CD8-positive, alpha-beta memory T cell (primary cell): ENCODE results near the gene AASS. TPM values are rescaled to one million over a fixed set of nuclear protein-coding genes. Genes with fewer than 3 reads are reported as not detected.
"Not testable (repeated sequence)": the region's sequence is repeated elsewhere in the genome, so short reads cannot be mapped to it uniquely, and the experiment has no call there.

Experiments used
- CTCF ChIA-PET: fragments of 350-600 bp; sonication (Branson Sonifier 250); formaldehyde crosslinking; loops from one replicate; lab custom pipeline; 2021; ENCODE audit warnings: antibody characterized with exemption; lab: Charles Lee
- POLR2A ChIA-PET: fragments of 350-600 bp; sonication (Branson Sonifier 250); formaldehyde crosslinking; loops from one replicate; lab custom pipeline; 2021; ENCODE audit warnings: antibody characterized with exemption; lab: Charles Lee
- DNase-seq, 5 donors: peaks; one replicate each; pipeline versions ENCODE4 v3.0.0 to v3.0.0-alpha.2; 2020 to 2022; ENCODE audit warnings: mixed read lengths in 1 of 5
- H3K27ac ChIP-seq: one replicate; pipeline ENCODE4 v1.7.0; 2013; ENCODE audit warnings: low read depth, mild to moderate bottlenecking, low read length, moderate library complexity
- H3K27me3 ChIP-seq: 2 replicates; pipeline ENCODE4 v1.7.0; 2013; ENCODE audit warnings: low read length, mild to moderate bottlenecking; ENCODE audit not compliant: insufficient read depth, poor library complexity, severe bottlenecking
- H3K36me3 ChIP-seq: 2 replicates; pipeline ENCODE4 v1.7.0; 2013; ENCODE audit warnings: mild to moderate bottlenecking, low read length, moderate library complexity; ENCODE audit not compliant: insufficient read depth
- H3K4me1 ChIP-seq: 2 replicates; pipeline ENCODE4 v1.7.0; 2013; ENCODE audit warnings: mild to moderate bottlenecking, low read length, moderate library complexity; ENCODE audit not compliant: insufficient read depth
- H3K4me3 ChIP-seq: 2 replicates; pipeline ENCODE4 v1.7.0; 2013; ENCODE audit warnings: mild to moderate bottlenecking, low read length
- H3K9me3 ChIP-seq: 2 replicates; pipeline ENCODE4 v1.7.0; 2013; ENCODE audit warnings: mild to moderate bottlenecking, low read length
- H3K27ac Mint-ChIP-seq, 8 donors: one replicate each; pipeline ENCODE4 v1.8.0; 2020 to 2021; ENCODE audit warnings: mixed read lengths in 8 of 8, mild to moderate bottlenecking in 6 of 8, inconsistent platforms in 3 of 8, moderate library complexity in 3 of 8
- H3K27me3 Mint-ChIP-seq, 2 donors: one replicate each; pipeline ENCODE4 v1.8.0; 2020 to 2021; ENCODE audit warnings: mixed read lengths in 2 of 2, mild to moderate bottlenecking in 1 of 2, moderate library complexity in 1 of 2
- H3K36me3 Mint-ChIP-seq, 3 donors: one replicate each; pipeline ENCODE4 v1.8.0; 2020 to 2021; ENCODE audit warnings: mixed read lengths in 3 of 3, inconsistent platforms in 1 of 3, mild to moderate bottlenecking in 1 of 3
- H3K4me1 Mint-ChIP-seq, 3 donors: one replicate each; pipeline ENCODE4 v1.8.0; 2020 to 2021; ENCODE audit warnings: mixed read lengths in 3 of 3, inconsistent platforms in 1 of 3, mild to moderate bottlenecking in 1 of 3
- H3K4me3 Mint-ChIP-seq, 7 donors: one replicate each; pipeline ENCODE4 v1.8.0; 2020 to 2021; ENCODE audit warnings: mixed read lengths in 7 of 7, mild to moderate bottlenecking in 6 of 7, moderate library complexity in 4 of 7, inconsistent platforms in 2 of 7
- H3K9me3 Mint-ChIP-seq, 5 donors: one replicate each; pipeline ENCODE4 v1.8.0; 2020 to 2022; ENCODE audit warnings: mixed read lengths in 5 of 5, mild to moderate bottlenecking in 3 of 5, moderate library complexity in 2 of 5, inconsistent platforms in 1 of 5
- polyA plus RNA-seq: library from polyadenylated mRNA; unstranded; fragments of 300-500 nt; fragmentation: Illumina TruSeq; gene quantifications from one replicate; pipeline ENCODE4 v1.2.3, GENCODE V29; 2021
- total RNA-seq, 2 experiments: library from RNA; stranded (reverse); gene quantifications; one replicate each; pipeline ENCODE4 v1.2.3, GENCODE V29; 2021

AASS gene
- total and polyA plus RNA-seq, 3 experiments from 2014 or later, result 1.6 to 2.1 (median 2.0) TPM

- H3K27me3 ChIP-seq, result no peaks in the 10 kb centered on the region
- H3K36me3 Mint-ChIP-seq, result no peaks in the 10 kb centered on the region
- peaks cover 10 to 17% (median 14%) of the 10 kb centered on the region in 3 donors for H3K4me1 Mint-ChIP-seq
- H3K27me3 Mint-ChIP-seq, result peaks cover 0 to 6% of the 10 kb centered on the region in 2 donors
- no peak for DNase-seq
- H3K9me3 ChIP-seq, result no peaks in the 10 kb centered on the region
- H3K4me3 ChIP-seq, result no peak overlapping the region
- H3K9me3 Mint-ChIP-seq, result no peaks in the 10 kb centered on the region
- H3K27ac ChIP-seq, result no peak overlapping the region
- POLR2A ChIA-PET, result no interaction called here
- peak overlapping the region in 6 of 7 donors; percentile 32 to 72 (median 52) for H3K4me3 Mint-ChIP-seq
- H3K27ac Mint-ChIP-seq, result peak overlapping the region in 1 of 8 donors; percentile 19
- H3K36me3 ChIP-seq, result no peaks in the 10 kb centered on the region
- CTCF ChIA-PET, result no interaction called here
- peaks cover 9% of the 10 kb centered on the region for H3K4me1 ChIP-seq
These were observed 7.3 kb downstream of the AASS start for GRCh38 chr7:122136639-122137245.

GRCh38 chr7:122136078-122136477 is 8.0 kb downstream of the AASS start:
- H3K27ac Mint-ChIP-seq, result peak overlapping the region in 1 of 8 donors; percentile 11
- ChIA-PET POLR2A (no interaction called here), CTCF (no interaction called here)
- no peaks in the 10 kb centered on the region for H3K36me3 Mint-ChIP-seq
- H3K4me1 Mint-ChIP-seq, result peaks cover 10 to 17% (median 14%) of the 10 kb centered on the region in 3 donors
- no peaks in the 10 kb centered on the region for H3K9me3 Mint-ChIP-seq
- H3K4me3 Mint-ChIP-seq, result peak overlapping the region in 3 of 7 donors; percentile 1 to 12 (median 5)
- H3K36me3 ChIP-seq, result no peaks in the 10 kb centered on the region
- H3K4me3 ChIP-seq, result no peak overlapping the region
- no peak overlapping the region for H3K27ac ChIP-seq
- H3K27me3 ChIP-seq, result no peaks in the 10 kb centered on the region
- peaks cover 9% of the 10 kb centered on the region for H3K4me1 ChIP-seq
- no peaks in the 10 kb centered on the region for H3K27me3 Mint-ChIP-seq
- no peaks in the 10 kb centered on the region for H3K9me3 ChIP-seq
- DNase-seq, result no peak

GRCh38 chr7:122135275-122135674 is 8.8 kb downstream of the AASS start:
- no peaks in the 10 kb centered on the region for H3K27me3 Mint-ChIP-seq
- H3K36me3 Mint-ChIP-seq, result no peaks in the 10 kb centered on the region
- H3K4me1 ChIP-seq, result peaks cover 9% of the 10 kb centered on the region
- peaks cover 10 to 17% (median 14%) of the 10 kb centered on the region in 3 donors for H3K4me1 Mint-ChIP-seq
- no peaks in the 10 kb centered on the region for H3K9me3 Mint-ChIP-seq
- DNase-seq, result no peak
- no peak overlapping the region for H3K4me3 Mint-ChIP-seq
- H3K27ac ChIP-seq, result no peak overlapping the region
- H3K36me3 ChIP-seq, result no peaks in the 10 kb centered on the region
- H3K9me3 ChIP-seq, result no peaks in the 10 kb centered on the region
- CTCF ChIA-PET, result no interaction called here
- no peak overlapping the region for H3K4me3 ChIP-seq
- POLR2A ChIA-PET, result no interaction called here
- H3K27ac Mint-ChIP-seq, result no peak overlapping the region
- no peaks in the 10 kb centered on the region for H3K27me3 ChIP-seq

- H3K9me3 Mint-ChIP-seq, H3K36me3 Mint-ChIP-seq, H3K36me3 ChIP-seq, H3K27ac Mint-ChIP-seq, H3K9me3 ChIP-seq, CTCF ChIA-PET, H3K27me3 Mint-ChIP-seq, H3K27ac ChIP-seq, POLR2A ChIA-PET, H3K4me3 Mint-ChIP-seq, H3K27me3 ChIP-seq, H3K4me1 ChIP-seq, H3K4me3 ChIP-seq, DNase-seq: not testable (repeated sequence)
- peaks cover 10 to 17% (median 14%) of the 10 kb centered on the region in 3 donors for H3K4me1 Mint-ChIP-seq
These were observed 9.3 kb downstream of the AASS start for GRCh38 chr7:122134793-122135192.

- Histone ChIP-seq H3K36me3 (no peaks in the 10 kb centered on the region), H3K4me3 (no peak overlapping the region), H3K4me1 (peaks cover 9% of the 10 kb centered on the region), H3K27ac (no peak overlapping the region), H3K9me3 (no peaks in the 10 kb centered on the region), H3K27me3 (no peaks in the 10 kb centered on the region)
- Mint-ChIP-seq H3K9me3 (no peaks in the 10 kb centered on the region), H3K36me3 (no peaks in the 10 kb centered on the region), H3K4me1 (peaks cover 10 to 17% (median 14%) of the 10 kb centered on the region in 3 donors), H3K27me3 (no peaks in the 10 kb centered on the region), H3K27ac (peak overlapping the region in 1 of 8 donors; percentile 61), H3K4me3 (no peak overlapping the region)
- ChIA-PET CTCF (no interaction called here), POLR2A (no interaction called here)
- DNase-seq, result no peak
These were observed 10.6 kb downstream of the AASS start for GRCh38 chr7:122133477-122133876.

- H3K36me3 ChIP-seq, result no peaks in the 10 kb centered on the region
- DNase-seq, result no peak
- Mint-ChIP-seq H3K4me3 (no peak overlapping the region), H3K4me1 (peaks cover 5 to 11% (median 8%) of the 10 kb centered on the region in 3 donors), H3K27ac (no peak overlapping the region), H3K9me3 (no peaks in the 10 kb centered on the region), H3K36me3 (peaks cover 0 to 2% (median 0%) of the 10 kb centered on the region in 3 donors), H3K27me3 (peaks cover 0 to 2% of the 10 kb centered on the region in 2 donors)
- H3K27ac ChIP-seq, result no peak overlapping the region
- POLR2A ChIA-PET, result no interaction called here
- no peaks in the 10 kb centered on the region for H3K27me3 ChIP-seq
- H3K4me1 ChIP-seq, result peaks cover 3% of the 10 kb centered on the region
- H3K4me3 ChIP-seq, result no peak overlapping the region
- H3K9me3 ChIP-seq, result no peaks in the 10 kb centered on the region
- CTCF ChIA-PET, result no interaction called here
These were observed 11.7 kb downstream of the AASS start for GRCh38 chr7:122132341-122132740.

GRCh38 chr7:122123746-122124145 is 20.3 kb downstream of the AASS start:
- ChIA-PET POLR2A (no interaction called here), CTCF (no interaction called here)
- Histone ChIP-seq H3K4me1 (no peaks in the 10 kb centered on the region), H3K9me3 (no peaks in the 10 kb centered on the region), H3K27me3 (no peaks in the 10 kb centered on the region), H3K4me3 (no peak overlapping the region), H3K36me3 (no peaks in the 10 kb centered on the region), H3K27ac (no peak overlapping the region)
- Mint-ChIP-seq H3K9me3 (peaks cover 0 to 4% (median 4%) of the 10 kb centered on the region in 5 donors), H3K36me3 (peaks cover 0 to 2% (median 1%) of the 10 kb centered on the region in 3 donors), H3K4me3 (no peak overlapping the region), H3K4me1 (no peaks in the 10 kb centered on the region), H3K27ac (no peak overlapping the region), H3K27me3 (peaks cover 0 to 2% of the 10 kb centered on the region in 2 donors)
- DNase-seq, result no peak

- DNase-seq, result no peak
- POLR2A ChIA-PET, result no interaction called here
- CTCF ChIA-PET, result no interaction called here
These were observed 25.3 kb downstream of the AASS start for GRCh38 chr7:122118757-122119156.

More at GRCh38 chr7:122118757-122119156, 25.3 kb downstream of the AASS start:
- Mint-ChIP-seq H3K4me1 (no peaks in the 10 kb centered on the region), H3K27me3 (peaks cover 0 to 1% of the 10 kb centered on the region in 2 donors), H3K27ac (peak overlapping the region in 2 of 8 donors; percentile 4 to 48), H3K4me3 (no peak overlapping the region), H3K36me3 (peaks cover 0 to 6% (median 0%) of the 10 kb centered on the region in 3 donors), H3K9me3 (peaks cover 0 to 4% (median 0%) of the 10 kb centered on the region in 5 donors)
- H3K4me3 ChIP-seq, result no peak overlapping the region
- no peaks in the 10 kb centered on the region for H3K27me3 ChIP-seq
- H3K9me3 ChIP-seq, result no peaks in the 10 kb centered on the region
- no peak overlapping the region for H3K27ac ChIP-seq
- no peaks in the 10 kb centered on the region for H3K4me1 ChIP-seq
- no peaks in the 10 kb centered on the region for H3K36me3 ChIP-seq
